HL-60 (cell line): ENCODE results near the gene ATF6B.

Experiments
- DNase-seq, 2 experiments: peaks; one replicate each; pipeline ENCODE4 v3.0.0-alpha.2; 2010 to 2020; ENCODE audit warnings: low read depth in 1 of 2, low spot score in 1 of 2
- H3K27ac ChIP-seq: fragments of 250-450 bp; sonication (Bioruptor Pico); replicated peaks from 2 replicates; pipeline ENCODE4 v1.5.1; 2020; ENCODE audit warnings: mild to moderate bottlenecking, moderate library complexity
- H3K27me3 ChIP-seq: fragments of 250-450 bp; sonication (Bioruptor Pico); 2 replicates; pipeline ENCODE4 v1.5.1; 2021; ENCODE audit warnings: mild to moderate bottlenecking, moderate library complexity; ENCODE audit not compliant: insufficient read depth, poor library complexity, severe bottlenecking
- H3K4me3 ChIP-seq: replicated peaks from 2 replicates; pipeline ENCODE4 v1.5.1; 2011; ENCODE audit warnings: mild to moderate bottlenecking, control low read depth, low read length; ENCODE audit not compliant: insufficient read depth
- GABPA ChIP-seq: IDR thresholded peaks from 2 replicates; pipeline ENCODE4 v1.6.1; 2012; ENCODE audit warnings: low read depth
- POLR2AphosphoS5 ChIP-seq: IDR thresholded peaks from 2 replicates; pipeline ENCODE4 v1.6.1; 2012; ENCODE audit warnings: low read depth
- SPI1 ChIP-seq: IDR thresholded peaks from 2 replicates; pipeline ENCODE4 v1.6.1; 2012; ENCODE audit warnings: low read depth, mild to moderate bottlenecking, borderline replicate concordance
- TF ChIP-seq, protein P1 (sequence below): IDR thresholded peaks from one replicate; pipeline ENCODE4 v1.5.1; 2011; ENCODE audit warnings: low read length, control low read depth, inconsistent platforms; ENCODE audit not compliant: insufficient read depth
- TF ChIP-seq, protein P2 (sequence below): IDR thresholded peaks from 2 replicates; pipeline ENCODE4 v1.6.1; 2012; ENCODE audit warnings: low read depth; ENCODE audit not compliant: insufficient replicate concordance

ATF6B gene

DNA sequence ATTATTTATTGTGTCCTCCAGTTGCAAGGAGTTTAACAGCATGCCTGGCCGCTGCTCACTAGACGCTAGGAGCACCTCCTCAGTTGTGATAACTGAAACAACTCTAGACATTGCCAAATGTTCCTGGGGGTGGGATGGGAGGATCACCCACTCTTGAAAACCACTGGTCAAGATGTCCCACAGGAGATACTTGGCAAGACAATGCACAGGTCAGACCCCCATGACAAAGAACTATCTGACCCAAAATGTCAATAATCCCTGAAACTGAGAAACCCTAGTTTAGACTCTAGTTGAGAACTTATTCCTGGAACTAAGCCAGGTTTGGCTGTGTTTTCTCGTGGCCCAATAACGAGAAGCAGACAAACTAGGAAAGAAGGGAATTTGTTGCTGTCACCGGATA lies 11.5 kb upstream of the ATF6B start:
- no peak for DNase-seq
- no peaks in the 10 kb centered on the region for H3K27me3 ChIP-seq

DNA sequence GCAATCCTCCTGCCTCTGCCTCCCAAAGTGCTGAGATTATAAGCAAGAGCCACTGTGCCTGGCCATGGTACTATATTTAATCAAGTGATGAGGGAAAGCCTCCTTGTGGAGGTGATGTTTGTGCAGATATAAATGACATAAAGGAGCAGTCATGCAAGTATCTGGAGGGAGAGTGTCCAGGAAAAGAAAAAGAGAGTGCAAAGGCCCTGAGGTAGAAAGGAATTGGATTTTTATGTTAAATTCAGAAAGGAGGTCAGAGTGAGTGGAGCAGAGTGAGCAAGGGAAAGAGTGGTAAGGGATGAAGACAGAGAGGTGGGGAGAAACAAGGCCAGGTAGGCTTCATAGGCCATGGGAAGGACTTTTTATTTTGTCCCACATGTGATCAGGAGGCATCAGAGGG lies 9.4 kb upstream of the ATF6B start:
- Histone ChIP-seq H3K27ac (no peak overlapping the region), H3K27me3 (no peaks in the 10 kb centered on the region), H3K4me3 (no peak overlapping the region)
- no peak for DNase-seq
- no peak for TF ChIP-seq SPI1
- TF ChIP-seq GABPA: no peak
- TF ChIP-seq, protein P1, sequence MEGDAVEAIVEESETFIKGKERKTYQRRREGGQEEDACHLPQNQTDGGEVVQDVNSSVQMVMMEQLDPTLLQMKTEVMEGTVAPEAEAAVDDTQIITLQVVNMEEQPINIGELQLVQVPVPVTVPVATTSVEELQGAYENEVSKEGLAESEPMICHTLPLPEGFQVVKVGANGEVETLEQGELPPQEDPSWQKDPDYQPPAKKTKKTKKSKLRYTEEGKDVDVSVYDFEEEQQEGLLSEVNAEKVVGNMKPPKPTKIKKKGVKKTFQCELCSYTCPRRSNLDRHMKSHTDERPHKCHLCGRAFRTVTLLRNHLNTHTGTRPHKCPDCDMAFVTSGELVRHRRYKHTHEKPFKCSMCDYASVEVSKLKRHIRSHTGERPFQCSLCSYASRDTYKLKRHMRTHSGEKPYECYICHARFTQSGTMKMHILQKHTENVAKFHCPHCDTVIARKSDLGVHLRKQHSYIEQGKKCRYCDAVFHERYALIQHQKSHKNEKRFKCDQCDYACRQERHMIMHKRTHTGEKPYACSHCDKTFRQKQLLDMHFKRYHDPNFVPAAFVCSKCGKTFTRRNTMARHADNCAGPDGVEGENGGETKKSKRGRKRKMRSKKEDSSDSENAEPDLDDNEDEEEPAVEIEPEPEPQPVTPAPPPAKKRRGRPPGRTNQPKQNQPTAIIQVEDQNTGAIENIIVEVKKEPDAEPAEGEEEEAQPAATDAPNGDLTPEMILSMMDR: no peak
- TF ChIP-seq, protein P2, sequence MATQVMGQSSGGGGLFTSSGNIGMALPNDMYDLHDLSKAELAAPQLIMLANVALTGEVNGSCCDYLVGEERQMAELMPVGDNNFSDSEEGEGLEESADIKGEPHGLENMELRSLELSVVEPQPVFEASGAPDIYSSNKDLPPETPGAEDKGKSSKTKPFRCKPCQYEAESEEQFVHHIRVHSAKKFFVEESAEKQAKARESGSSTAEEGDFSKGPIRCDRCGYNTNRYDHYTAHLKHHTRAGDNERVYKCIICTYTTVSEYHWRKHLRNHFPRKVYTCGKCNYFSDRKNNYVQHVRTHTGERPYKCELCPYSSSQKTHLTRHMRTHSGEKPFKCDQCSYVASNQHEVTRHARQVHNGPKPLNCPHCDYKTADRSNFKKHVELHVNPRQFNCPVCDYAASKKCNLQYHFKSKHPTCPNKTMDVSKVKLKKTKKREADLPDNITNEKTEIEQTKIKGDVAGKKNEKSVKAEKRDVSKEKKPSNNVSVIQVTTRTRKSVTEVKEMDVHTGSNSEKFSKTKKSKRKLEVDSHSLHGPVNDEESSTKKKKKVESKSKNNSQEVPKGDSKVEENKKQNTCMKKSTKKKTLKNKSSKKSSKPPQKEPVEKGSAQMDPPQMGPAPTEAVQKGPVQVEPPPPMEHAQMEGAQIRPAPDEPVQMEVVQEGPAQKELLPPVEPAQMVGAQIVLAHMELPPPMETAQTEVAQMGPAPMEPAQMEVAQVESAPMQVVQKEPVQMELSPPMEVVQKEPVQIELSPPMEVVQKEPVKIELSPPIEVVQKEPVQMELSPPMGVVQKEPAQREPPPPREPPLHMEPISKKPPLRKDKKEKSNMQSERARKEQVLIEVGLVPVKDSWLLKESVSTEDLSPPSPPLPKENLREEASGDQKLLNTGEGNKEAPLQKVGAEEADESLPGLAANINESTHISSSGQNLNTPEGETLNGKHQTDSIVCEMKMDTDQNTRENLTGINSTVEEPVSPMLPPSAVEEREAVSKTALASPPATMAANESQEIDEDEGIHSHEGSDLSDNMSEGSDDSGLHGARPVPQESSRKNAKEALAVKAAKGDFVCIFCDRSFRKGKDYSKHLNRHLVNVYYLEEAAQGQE: no peak
- TF ChIP-seq POLR2AphosphoS5: no peak

More for the DNA sequence above, 11.5 kb upstream of the ATF6B start:
- TF ChIP-seq, protein P2: no peak
- no peak for TF ChIP-seq POLR2AphosphoS5
- no peak for TF ChIP-seq GABPA
- TF ChIP-seq, protein P1: no peak
- no peak for TF ChIP-seq SPI1
- no peak overlapping the region for H3K27ac ChIP-seq
- H3K4me3 ChIP-seq: no peak overlapping the region

DNA sequence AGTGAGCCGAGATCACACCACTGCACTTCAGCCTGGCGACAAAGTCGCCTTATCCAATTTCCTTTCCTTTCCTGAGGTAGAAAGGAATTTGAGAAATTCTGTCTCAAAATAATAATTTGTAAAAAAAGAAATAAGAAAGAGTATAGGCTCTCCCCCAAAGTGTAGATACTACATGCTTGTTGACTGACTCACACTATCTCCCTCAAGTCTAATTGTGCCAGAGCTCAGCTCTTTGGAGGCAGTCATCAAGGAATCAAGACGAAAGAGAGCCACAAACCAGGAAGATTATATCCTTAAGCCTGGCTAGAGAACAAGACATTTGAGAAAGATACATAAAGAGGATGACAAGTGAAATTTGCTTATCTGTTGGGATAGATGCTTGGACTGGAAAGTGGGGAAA lies 5.7 kb upstream of the ATF6B start:
- Histone ChIP-seq H3K27ac (no peak overlapping the region), H3K4me3 (no peak overlapping the region), H3K27me3 (no peaks in the 10 kb centered on the region)
- TF ChIP-seq GABPA: no peak
- TF ChIP-seq, protein P2: no peak
- TF ChIP-seq, protein P1: no peak
- no peak for TF ChIP-seq POLR2AphosphoS5
- no peak for TF ChIP-seq SPI1
- no peak for DNase-seq
